Mesothelial cell of epicardium (in vitro differentiated cells): ENCODE measurements around the gene ENDOV. TPM values are rescaled to one million over a fixed set of nuclear protein-coding genes. Genes with fewer than 3 reads are reported as not detected.

Experiments used
- DNase-seq, 2 experiments: peaks; one replicate each; pipeline ENCODE4 v3.0.0; 2021; ENCODE audit warnings: low spot score in 2 of 2; ENCODE audit not compliant: unreplicated experiment in 2 of 2
- H3K27ac Mint-ChIP-seq: 2 replicates; pipeline ENCODE4 v1.8.0; 2021; ENCODE audit warnings: mixed read lengths
- H3K27me3 Mint-ChIP-seq: 2 replicates; pipeline ENCODE4 v1.8.0; 2021; ENCODE audit warnings: low read depth, mixed read lengths
- H3K36me3 Mint-ChIP-seq: 2 replicates; pipeline ENCODE4 v1.8.0; 2021; ENCODE audit warnings: mixed read lengths
- H3K4me1 Mint-ChIP-seq: 2 replicates; pipeline ENCODE4 v1.8.0; 2021; ENCODE audit warnings: mixed read lengths
- H3K4me3 Mint-ChIP-seq: 2 replicates; pipeline ENCODE4 v1.8.0; 2021; ENCODE audit warnings: mild to moderate bottlenecking, moderate library complexity, mixed read lengths
- H3K9me3 Mint-ChIP-seq: 2 replicates; pipeline ENCODE4 v1.8.0; 2021; ENCODE audit warnings: mixed read lengths
- total RNA-seq: library from RNA; stranded (reverse); gene quantifications from 3 replicates; pipeline ENCODE4 v1.2.1, GENCODE V29; 2021
- TF ChIP-seq, protein P1 (sequence below): fragments of 200-600 bp; sonication (generic); IDR thresholded peaks from one replicate; pipeline ENCODE4 v1.5.0; 2021; ENCODE audit warnings: antibody characterized with exemption; ENCODE audit not compliant: unreplicated experiment

Gene ENDOV
- 37.8 to 43.0 TPM (median 38.0 TPM) in 3 replicates for total RNA-seq

DNA sequence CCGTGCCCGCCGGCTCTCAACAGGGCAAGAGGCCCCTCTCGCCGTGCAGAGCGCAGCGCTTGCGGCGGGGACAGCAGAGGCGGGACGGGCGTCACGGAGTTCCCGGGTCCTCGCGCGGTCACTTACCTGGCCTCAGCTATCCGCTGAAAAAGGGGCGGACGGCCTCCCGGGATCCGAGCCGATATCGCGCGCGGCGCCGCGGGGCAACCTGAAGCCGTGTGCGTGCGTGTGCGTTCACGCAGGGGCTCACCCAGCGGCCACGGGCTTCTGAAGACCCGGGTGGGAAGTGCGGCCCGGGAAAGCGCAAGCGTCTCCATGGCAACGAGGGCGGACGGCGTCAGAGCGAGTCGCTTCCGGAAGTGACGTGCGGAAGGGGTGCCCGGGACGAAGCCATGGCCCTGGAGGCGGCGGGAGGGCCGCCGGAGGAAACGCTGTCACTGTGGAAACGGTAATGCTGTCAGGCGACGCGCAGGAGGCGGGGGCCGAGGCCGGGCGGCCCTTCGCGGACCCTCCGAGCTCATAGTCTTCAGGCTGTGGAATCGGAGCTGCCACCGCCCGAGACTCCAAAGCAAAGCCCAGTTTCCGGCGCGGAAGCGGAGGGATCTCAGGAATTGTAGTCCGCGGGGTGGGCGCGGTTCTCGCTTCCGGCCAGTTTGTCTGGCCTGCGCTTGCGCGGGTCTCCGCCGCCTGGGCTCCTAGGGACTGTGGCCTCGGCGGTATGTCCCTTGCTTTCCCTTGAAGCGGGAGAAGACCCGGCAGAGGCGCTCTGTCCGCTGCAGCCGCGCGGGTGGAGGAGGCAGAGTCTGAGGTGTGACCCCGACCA lies at the start of gene ENDOV:
Gene ENDOV (plus strand): TSS at position 365 of the 823 bp plus-strand sequence. CDS start 28 bp downstream, at position 393.
- Mint-ChIP-seq H3K27ac (peak within 1 kb of the TSS; percentile 97), H3K4me1 (peaks cover 25% of the 10 kb centered on the region), H3K9me3 (no peaks in the 10 kb centered on the region), H3K4me3 (peak within 1 kb of the TSS; percentile 90), H3K27me3 (peaks cover 29% of the 10 kb centered on the region), H3K36me3 (peaks cover 9% of the 10 kb centered on the region)
- TF ChIP-seq, protein P1, sequence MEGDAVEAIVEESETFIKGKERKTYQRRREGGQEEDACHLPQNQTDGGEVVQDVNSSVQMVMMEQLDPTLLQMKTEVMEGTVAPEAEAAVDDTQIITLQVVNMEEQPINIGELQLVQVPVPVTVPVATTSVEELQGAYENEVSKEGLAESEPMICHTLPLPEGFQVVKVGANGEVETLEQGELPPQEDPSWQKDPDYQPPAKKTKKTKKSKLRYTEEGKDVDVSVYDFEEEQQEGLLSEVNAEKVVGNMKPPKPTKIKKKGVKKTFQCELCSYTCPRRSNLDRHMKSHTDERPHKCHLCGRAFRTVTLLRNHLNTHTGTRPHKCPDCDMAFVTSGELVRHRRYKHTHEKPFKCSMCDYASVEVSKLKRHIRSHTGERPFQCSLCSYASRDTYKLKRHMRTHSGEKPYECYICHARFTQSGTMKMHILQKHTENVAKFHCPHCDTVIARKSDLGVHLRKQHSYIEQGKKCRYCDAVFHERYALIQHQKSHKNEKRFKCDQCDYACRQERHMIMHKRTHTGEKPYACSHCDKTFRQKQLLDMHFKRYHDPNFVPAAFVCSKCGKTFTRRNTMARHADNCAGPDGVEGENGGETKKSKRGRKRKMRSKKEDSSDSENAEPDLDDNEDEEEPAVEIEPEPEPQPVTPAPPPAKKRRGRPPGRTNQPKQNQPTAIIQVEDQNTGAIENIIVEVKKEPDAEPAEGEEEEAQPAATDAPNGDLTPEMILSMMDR, result no peak
- DNase-seq, result peak; percentile 90 to 93

DNA sequence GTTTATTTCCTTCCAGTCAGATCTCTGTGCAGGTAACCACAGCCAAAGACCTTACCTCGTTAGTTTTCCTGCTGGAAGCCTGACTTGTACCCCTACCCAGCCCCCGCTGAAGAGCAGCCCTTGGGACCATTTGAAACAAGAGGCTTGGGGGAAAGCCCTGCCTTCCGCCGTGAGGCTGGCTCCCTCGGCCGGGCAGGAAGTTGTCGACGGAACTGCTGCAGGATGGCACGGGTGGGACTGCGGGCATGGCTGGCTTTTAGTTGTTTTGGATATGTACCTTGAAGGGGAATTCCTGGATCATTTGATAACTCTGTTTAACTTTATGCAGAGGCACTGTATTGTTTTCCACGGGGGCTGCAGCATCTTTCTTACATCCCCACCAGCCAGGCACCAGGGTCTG lies 49.0 kb upstream of the ENDOV start:
- DNase-seq, result no peak
- no peaks in the 10 kb centered on the region for H3K4me1 Mint-ChIP-seq
- H3K36me3 Mint-ChIP-seq, result peaks cover 35% of the 10 kb centered on the region
- H3K9me3 Mint-ChIP-seq, result no peaks in the 10 kb centered on the region
- no peak overlapping the region for H3K4me3 Mint-ChIP-seq
- TF ChIP-seq, protein P1, result no peak
- no peak overlapping the region for H3K27ac Mint-ChIP-seq
- H3K27me3 Mint-ChIP-seq, result no peaks in the 10 kb centered on the region

DNA sequence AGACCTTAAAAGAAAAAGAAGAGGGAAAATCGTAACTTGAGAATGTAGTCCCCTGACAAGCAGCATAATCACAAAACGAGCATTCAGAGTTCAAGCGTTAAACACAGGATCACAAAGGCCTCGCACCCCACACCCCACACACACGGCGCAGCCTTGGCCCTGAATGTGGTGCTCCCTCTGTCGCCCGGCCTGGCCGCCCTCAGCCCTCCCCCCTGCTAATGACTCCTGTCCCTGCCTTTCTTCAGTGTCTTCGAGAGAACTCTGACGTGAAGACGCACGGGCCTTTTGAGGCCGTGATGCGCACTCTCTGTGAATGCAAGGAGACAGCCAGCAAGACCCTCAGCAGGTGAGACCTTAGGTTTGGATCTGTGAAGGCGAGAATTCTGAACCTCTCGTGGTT lies 47.5 kb upstream of the ENDOV start:
- H3K27ac Mint-ChIP-seq, result no peak overlapping the region
- no peak overlapping the region for H3K4me3 Mint-ChIP-seq
- TF ChIP-seq, protein P1, result no peak
- H3K4me1 Mint-ChIP-seq, result no peaks in the 10 kb centered on the region
- no peaks in the 10 kb centered on the region for H3K27me3 Mint-ChIP-seq
- H3K36me3 Mint-ChIP-seq, result peaks cover 29% of the 10 kb centered on the region
- H3K9me3 Mint-ChIP-seq, result no peaks in the 10 kb centered on the region
- DNase-seq, result no peak

DNA sequence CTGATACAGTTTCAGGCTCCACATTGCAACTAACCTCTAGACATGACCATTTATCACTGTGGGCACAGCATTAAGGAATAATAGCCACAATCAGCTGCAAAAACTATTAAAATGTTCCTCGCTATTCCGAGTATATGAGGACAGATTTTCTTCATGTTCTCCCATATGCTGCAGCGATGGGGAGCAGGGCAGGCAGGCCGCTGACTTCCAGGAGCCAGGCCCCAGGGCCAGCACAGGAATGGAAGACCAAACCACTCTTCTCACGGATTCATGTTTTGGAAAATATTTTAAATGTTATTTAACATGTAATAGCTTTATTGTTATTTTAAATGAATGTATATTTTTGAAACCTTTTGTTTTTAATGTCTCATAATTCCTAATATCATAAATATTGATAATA lies 43.8 kb upstream of the ENDOV start:
- H3K4me3 Mint-ChIP-seq, result no peak overlapping the region
- H3K27ac Mint-ChIP-seq, result no peak overlapping the region
- peaks cover 39% of the 10 kb centered on the region for H3K36me3 Mint-ChIP-seq
- H3K9me3 Mint-ChIP-seq, result no peaks in the 10 kb centered on the region
- DNase-seq, result no peak
- H3K27me3 Mint-ChIP-seq, result no peaks in the 10 kb centered on the region
- TF ChIP-seq, protein P1, result no peak
- H3K4me1 Mint-ChIP-seq, result no peaks in the 10 kb centered on the region

GRCh38 chr17:80372456-80372855 lies 42.5 kb upstream of the ENDOV start:
- no peak overlapping the region for H3K27ac Mint-ChIP-seq
- no peaks in the 10 kb centered on the region for H3K9me3 Mint-ChIP-seq
- H3K4me3 Mint-ChIP-seq, result no peak overlapping the region
- no peaks in the 10 kb centered on the region for H3K27me3 Mint-ChIP-seq
- peaks cover 50% of the 10 kb centered on the region for H3K36me3 Mint-ChIP-seq
- no peaks in the 10 kb centered on the region for H3K4me1 Mint-ChIP-seq
- TF ChIP-seq, protein P1, result no peak
- DNase-seq, result no peak
